ENCODE results near the gene CEACAM16. TPM values are rescaled to one million over a fixed set of nuclear protein-coding genes. Genes with fewer than 3 reads are reported as not detected.

CEACAM16 gene
- polyA plus RNA-seq, 1 donor (not counting 4 experiments of a cell fraction or from before 2014, with no cell fraction given), result not detected

GRCh38 chr19:44671400-44671799, 27.6 kb upstream of the CEACAM16 start, which contains the start of gene CEACAM19:
CEACAM19 (plus strand) TSS chr19:44671482; CDS start chr19:44671932, 450 bp downstream.
- Histone ChIP-seq H3K27me3 (ENCODE audit: control insufficient read depth, extremely low read depth, insufficient read depth, low read length) (no peaks in the 10 kb centered on the region), H3K27ac (ENCODE audit: control insufficient read depth, insufficient read depth, low read length) (peak within 1 kb of the TSS; percentile 66), H3K9ac (ENCODE audit: control insufficient read depth, extremely low read depth, insufficient read depth, low read length) (peak within 1 kb of the TSS; percentile 22), H3K9me1 (ENCODE audit: control insufficient read depth, extremely low read depth, insufficient read depth, low read length) (peaks cover 2% of the 10 kb centered on the region), H3K4me2 (ENCODE audit: control insufficient read depth, extremely low read depth, insufficient read depth, low read depth, low read length) (peak within 1 kb of the TSS; percentile 35), H3K4me1 (ENCODE audit: control insufficient read depth, extremely low read depth, insufficient read depth, low read length) (peaks cover 10% of the 10 kb centered on the region), H3K36me3 (ENCODE audit: control insufficient read depth in 2 of 2, extremely low read depth in 1 of 2, insufficient read depth in 2 of 2, low read length in 2 of 2) (no peaks in the 10 kb centered on the region), H4K20me1 (ENCODE audit: control insufficient read depth, extremely low read depth, insufficient read depth, low read length) (no peaks in the 10 kb centered on the region), H3K9me3 (ENCODE audit: control insufficient read depth, low read depth, low read length) (no peaks in the 10 kb centered on the region), H3K4me3 (ENCODE audit: control insufficient read depth in 2 of 3, extremely low read depth in 1 of 3, insufficient read depth in 2 of 3, low read depth in 1 of 3, low read length in 3 of 3) (no peak within 1 kb of the TSS), H3K79me2 (ENCODE audit: control insufficient read depth, insufficient read depth, low read length) (no peaks in the 10 kb centered on the region), H2AFZ (ENCODE audit: control insufficient read depth, low read length) (no peak within 1 kb of the TSS)
- TF ChIP-seq EZH2 (IDR thresholded peaks at IDR 0.05; ENCODE audit: low read length) (no peak), CTCF (optimal IDR thresholded peaks at IDR 0.05 in 1 of 3, IDR thresholded peaks at IDR 0.05 in 1 of 3, conservative IDR thresholded peaks at IDR 0.05 in 1 of 3; ENCODE audit: extremely low read depth in 1 of 3, insufficient read depth in 2 of 3, low read length in 3 of 3) (no peak)
- dilution Hi-C loops (cut with MboI; ENCODE audit: extremely low pct_ligation_motif_present, low sequenced_read_pairs), result no loop called here
- peak; percentile 87 for FAIRE-seq
- no peak for DNase-seq (ENCODE audit: low read depth, low spot score)

DNA sequence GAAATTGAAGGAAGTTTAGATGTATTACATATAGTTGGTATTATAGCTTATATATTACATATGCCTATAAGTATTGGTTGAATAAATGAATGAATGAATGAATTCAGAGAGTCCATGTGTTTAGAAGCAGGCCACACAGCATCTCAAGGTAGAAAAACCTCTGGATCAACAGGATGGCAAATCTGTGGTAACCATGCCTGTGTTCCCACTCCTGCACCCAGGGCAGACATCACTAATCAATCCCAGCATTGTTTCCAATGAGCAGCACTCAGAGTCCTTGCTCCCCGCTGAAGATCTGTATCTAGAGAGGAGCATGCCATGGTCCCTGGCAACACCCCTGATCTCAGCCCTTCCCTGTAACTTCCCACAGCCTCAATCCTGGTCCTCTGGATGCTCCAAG, 26.7 kb upstream of the CEACAM16 start:
- no peaks in the 10 kb centered on the region for H3K9me3 ChIP-seq (ENCODE audit: control insufficient read depth, low read depth, low read length)
- FAIRE-seq (no peak), DNase-seq (ENCODE audit: low read depth, low spot score) (no peak)
- dilution Hi-C loops (cut with MboI; ENCODE audit: extremely low pct_ligation_motif_present, low sequenced_read_pairs), result no loop called here
- no peaks in the 10 kb centered on the region for H3K79me2 ChIP-seq (ENCODE audit: control insufficient read depth, insufficient read depth, low read length)
- no peaks in the 10 kb centered on the region for H3K27me3 ChIP-seq (ENCODE audit: control insufficient read depth, extremely low read depth, insufficient read depth, low read length)
- peaks cover 16% of the 10 kb centered on the region for H3K4me1 ChIP-seq (ENCODE audit: control insufficient read depth, extremely low read depth, insufficient read depth, low read length)
- H3K9me1 ChIP-seq (ENCODE audit: control insufficient read depth, extremely low read depth, insufficient read depth, low read length), result no peaks in the 10 kb centered on the region
- no peaks in the 10 kb centered on the region for H3K36me3 ChIP-seq (ENCODE audit: control insufficient read depth in 2 of 2, extremely low read depth in 1 of 2, insufficient read depth in 2 of 2, low read length in 2 of 2)
- no peak overlapping the region for H3K27ac ChIP-seq (ENCODE audit: control insufficient read depth, insufficient read depth, low read length)
- H3K4me2 ChIP-seq (ENCODE audit: control insufficient read depth, extremely low read depth, insufficient read depth, low read depth, low read length), result no peak overlapping the region
- no peak overlapping the region for H2AFZ ChIP-seq (ENCODE audit: control insufficient read depth, low read length)
- H3K9ac ChIP-seq (ENCODE audit: control insufficient read depth, extremely low read depth, insufficient read depth, low read length), result no peak overlapping the region
- H4K20me1 ChIP-seq (ENCODE audit: control insufficient read depth, extremely low read depth, insufficient read depth, low read length), result no peaks in the 10 kb centered on the region
- no peak overlapping the region for H3K4me3 ChIP-seq (ENCODE audit: control insufficient read depth in 2 of 3, extremely low read depth in 1 of 3, insufficient read depth in 2 of 3, low read depth in 1 of 3, low read length in 3 of 3)
- TF ChIP-seq CTCF (optimal IDR thresholded peaks at IDR 0.05 in 1 of 3, IDR thresholded peaks at IDR 0.05 in 1 of 3, conservative IDR thresholded peaks at IDR 0.05 in 1 of 3; ENCODE audit: extremely low read depth in 1 of 3, insufficient read depth in 2 of 3, low read length in 3 of 3) (no peak), EZH2 (IDR thresholded peaks at IDR 0.05; ENCODE audit: low read length) (no peak)
